Measurements from ENCODE around the gene ADCY9. TPM values are rescaled to one million over a fixed set of nuclear protein-coding genes. Genes with fewer than 3 reads are reported as not detected.
A peak's percentile ranks its signal among the peaks of the same experiment; 100 is the strongest.

The ADCY9 gene
- total and polyA plus RNA-seq, 12 donors, result 2.3 to 37.6 (median 17.8) TPM

GRCh38 chr16:4093495-4094126 is 22.6 kb downstream of the ADCY9 start:
- intact Hi-C loops (cut with DNase I), result no loop called here
- no peak for TF ChIP-seq POLR2A (IDR thresholded peaks at IDR 0.05)
- TF ChIP-seq CTCF (IDR thresholded peaks at IDR 0.05), result no peak
- Histone ChIP-seq H3K4me3 (no peak overlapping the region), H3K36me3 (replicated peaks in 1 of 2) (no peaks in the 10 kb centered on the region), H3K9me3 (replicated peaks in 1 of 3) (no peaks in the 10 kb centered on the region), H3K4me1 (replicated peaks in 1 of 2) (peaks cover 0 to 9% of the 10 kb centered on the region in 2 donors), H3K27me3 (no peaks in the 10 kb centered on the region), H3K27ac (no peak overlapping the region)
- DNase-seq, result peak in 1 of 7 donors; percentile 53
- 83 to 87% (median 86%) methylated on average over 8 of the region's 8 CpGs for WGBS, 4 donors

- no peaks in the 10 kb centered on the region for H3K27me3 ChIP-seq
- 75 to 89% (median 79%) methylated on average over 5 of the region's 5 CpGs for WGBS, 4 donors
- no peaks in the 10 kb centered on the region for H3K9me3 ChIP-seq (replicated peaks in 1 of 3)
- no peaks in the 10 kb centered on the region for H3K36me3 ChIP-seq (replicated peaks in 1 of 2)
- peaks cover 0 to 9% of the 10 kb centered on the region in 2 donors for H3K4me1 ChIP-seq (replicated peaks in 1 of 2)
- TF ChIP-seq CTCF (IDR thresholded peaks at IDR 0.05), result no peak
- no peak for TF ChIP-seq POLR2A (IDR thresholded peaks at IDR 0.05)
- H3K27ac ChIP-seq, result no peak overlapping the region
- no peak overlapping the region for H3K4me3 ChIP-seq
- no peak for DNase-seq
- intact Hi-C loops (cut with DNase I), result no loop called here
Observed at GRCh38 chr16:4092547-4093265, 23.5 kb downstream of the ADCY9 start.

GRCh38 chr16:4091240-4092012 is 24.8 kb downstream of the ADCY9 start:
- intact Hi-C loops (cut with DNase I), result no loop called here
- Histone ChIP-seq H3K27ac (no peak overlapping the region), H3K4me3 (no peak overlapping the region), H3K27me3 (no peaks in the 10 kb centered on the region), H3K4me1 (replicated peaks in 1 of 2) (peaks cover 0 to 9% of the 10 kb centered on the region in 2 donors), H3K9me3 (replicated peaks in 1 of 3) (no peaks in the 10 kb centered on the region), H3K36me3 (replicated peaks in 1 of 2) (no peaks in the 10 kb centered on the region)
- TF ChIP-seq CTCF (IDR thresholded peaks at IDR 0.05), result no peak
- no peak for TF ChIP-seq POLR2A (IDR thresholded peaks at IDR 0.05)
- WGBS, 4 donors, result 90 to 94% (median 93%) methylated on average over 17 of the region's 17 CpGs
- DNase-seq, result peak in 1 of 7 donors; percentile 30

GRCh38 chr16:4090351-4090851 is 25.8 kb downstream of the ADCY9 start:
- peak in 2 of 7 donors; percentile 13 to 45 for DNase-seq
- no peaks in the 10 kb centered on the region for H3K9me3 ChIP-seq (replicated peaks in 1 of 3)
- H3K36me3 ChIP-seq (replicated peaks in 1 of 2), result no peaks in the 10 kb centered on the region
- no peak overlapping the region for H3K4me3 ChIP-seq
- H3K4me1 ChIP-seq (replicated peaks in 1 of 2), result peaks cover 0 to 9% of the 10 kb centered on the region in 2 donors
- TF ChIP-seq POLR2A (IDR thresholded peaks at IDR 0.05) (no peak), CTCF (IDR thresholded peaks at IDR 0.05) (no peak)
- no peaks in the 10 kb centered on the region for H3K27me3 ChIP-seq
- intact Hi-C loops (cut with DNase I), result no loop called here
- H3K27ac ChIP-seq, result no peak overlapping the region
- WGBS, 4 donors, result 46 to 55% (median 51%) methylated on average over 12 of the region's 12 CpGs
